GM18498 (cell line): ENCODE results near the gene AGAP3.

Experiments
- ATAC-seq: cut with Tn5 transposase; IDR thresholded peaks from one replicate; pipeline ENCODE4 v1.9.1; 2021; ENCODE audit warnings: mild to moderate bottlenecking, moderate library complexity; ENCODE audit not compliant: unreplicated experiment

The AGAP3 gene

DNA sequence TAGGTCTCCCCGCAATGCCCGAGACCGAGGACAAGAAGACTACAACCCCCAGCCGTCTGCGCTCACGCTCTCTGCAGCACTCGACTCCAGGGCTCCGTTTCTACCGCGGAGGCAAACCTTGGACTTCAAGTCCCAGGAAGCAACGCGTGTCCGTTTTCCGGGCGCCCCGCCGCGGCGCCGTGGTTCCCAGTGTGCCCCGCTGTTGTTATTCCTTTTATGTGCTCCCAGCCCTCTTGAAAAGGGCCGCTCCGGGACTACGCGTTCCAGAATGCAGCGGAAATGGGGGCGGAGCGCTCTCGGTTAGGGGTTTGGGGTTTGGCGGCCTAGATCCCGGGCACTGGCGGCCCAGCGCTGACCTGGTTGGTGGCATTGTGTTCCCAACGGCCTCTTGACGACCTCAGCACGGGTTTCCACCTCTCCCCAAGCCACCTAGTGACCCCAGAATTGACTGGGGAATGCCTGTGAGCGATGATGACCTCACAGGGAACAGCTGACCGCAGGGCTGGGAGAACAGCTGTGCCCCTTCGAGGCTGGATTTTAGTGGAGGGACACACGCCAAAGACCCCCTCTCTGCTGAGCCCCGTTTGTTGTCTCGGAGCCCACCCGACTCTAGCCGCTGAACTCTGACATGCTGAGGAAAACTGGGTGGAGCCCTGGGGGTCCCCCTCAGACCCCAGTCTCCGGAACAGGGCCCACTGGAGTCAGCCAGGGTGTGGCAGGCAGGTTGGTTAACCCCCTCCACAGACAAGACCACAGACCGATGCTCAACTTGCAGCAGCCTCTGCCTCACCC, 28.1 kb upstream of the AGAP3 start:
- peak; percentile 89 for ATAC-seq

DNA sequence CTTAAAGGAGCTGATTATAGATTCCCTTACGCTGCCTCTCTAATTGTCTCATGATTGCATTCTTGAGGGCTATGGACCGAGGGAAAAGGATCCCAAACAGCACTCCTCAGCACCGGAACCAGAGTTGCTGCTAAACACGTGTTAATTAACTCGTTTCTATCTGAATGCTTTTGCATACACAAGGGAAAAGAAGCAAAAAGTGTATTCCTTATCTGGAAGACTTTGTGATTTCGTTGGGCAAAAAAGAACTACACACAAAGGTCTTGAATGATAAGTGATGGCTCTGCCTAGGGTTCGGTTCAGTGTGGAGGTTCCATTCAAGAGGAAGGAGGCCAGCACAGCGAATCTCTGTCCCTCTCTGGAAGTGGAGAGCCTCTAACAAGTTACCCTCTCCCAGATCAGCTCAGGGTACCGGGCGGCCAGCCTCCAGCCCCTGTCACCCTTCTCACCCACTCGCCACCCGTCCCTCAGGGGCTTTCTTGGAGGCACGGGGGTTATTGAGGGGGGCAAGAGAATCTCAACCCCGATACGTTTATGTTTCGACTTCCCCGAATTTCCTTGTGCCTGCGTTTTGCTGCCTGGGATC, 27.4 kb upstream of the AGAP3 start:
- ATAC-seq, result no peak

DNA sequence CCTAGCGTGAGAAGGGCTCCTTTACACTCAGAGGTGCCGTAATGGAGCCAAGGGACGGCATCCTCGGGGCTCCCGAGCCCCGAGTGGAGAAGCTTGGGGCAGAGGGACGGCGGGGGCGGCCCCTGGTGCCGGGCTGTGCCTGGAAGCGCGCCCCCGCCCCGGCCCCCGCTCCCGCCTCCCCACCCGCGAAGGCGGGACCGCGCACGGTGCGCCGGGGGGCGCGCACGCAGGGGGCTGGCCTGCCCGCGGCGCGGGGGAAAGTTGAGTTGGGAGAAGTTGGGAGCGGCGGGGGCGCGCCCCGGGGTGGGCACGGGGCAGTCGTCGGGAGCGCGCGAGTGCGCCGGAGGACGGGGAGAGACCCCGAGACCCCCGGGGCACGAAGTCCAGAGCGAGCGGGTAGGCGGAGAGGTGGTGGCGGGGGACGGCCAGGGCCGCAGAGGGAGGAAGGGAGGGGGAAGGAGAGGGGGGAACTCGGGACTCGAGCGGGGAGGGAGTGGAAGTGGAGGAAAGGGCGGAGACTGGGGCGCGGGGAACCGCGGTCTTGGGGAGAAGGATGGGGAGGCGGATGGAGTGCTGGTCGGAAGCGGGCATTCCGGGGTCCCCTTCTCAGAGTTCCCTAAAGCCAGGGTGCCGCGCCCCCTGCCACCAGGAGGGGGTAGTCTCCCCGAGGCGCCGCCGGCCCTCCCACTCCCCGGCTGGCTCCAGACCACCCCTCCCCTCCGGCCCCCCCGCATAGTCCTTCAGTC, 26.7 kb upstream of the AGAP3 start, which contains the start of gene SLC4A2:
SLC4A2 (plus strand) TSS at position 223 of the 746 bp plus-strand sequence. CDS start 2,399 bp downstream, outside the sequence.
- peak; percentile 35 for ATAC-seq

GRCh38 chr7:151060113-151060415, 26.2 kb upstream of the AGAP3 start:
- no peak for ATAC-seq

DNA sequence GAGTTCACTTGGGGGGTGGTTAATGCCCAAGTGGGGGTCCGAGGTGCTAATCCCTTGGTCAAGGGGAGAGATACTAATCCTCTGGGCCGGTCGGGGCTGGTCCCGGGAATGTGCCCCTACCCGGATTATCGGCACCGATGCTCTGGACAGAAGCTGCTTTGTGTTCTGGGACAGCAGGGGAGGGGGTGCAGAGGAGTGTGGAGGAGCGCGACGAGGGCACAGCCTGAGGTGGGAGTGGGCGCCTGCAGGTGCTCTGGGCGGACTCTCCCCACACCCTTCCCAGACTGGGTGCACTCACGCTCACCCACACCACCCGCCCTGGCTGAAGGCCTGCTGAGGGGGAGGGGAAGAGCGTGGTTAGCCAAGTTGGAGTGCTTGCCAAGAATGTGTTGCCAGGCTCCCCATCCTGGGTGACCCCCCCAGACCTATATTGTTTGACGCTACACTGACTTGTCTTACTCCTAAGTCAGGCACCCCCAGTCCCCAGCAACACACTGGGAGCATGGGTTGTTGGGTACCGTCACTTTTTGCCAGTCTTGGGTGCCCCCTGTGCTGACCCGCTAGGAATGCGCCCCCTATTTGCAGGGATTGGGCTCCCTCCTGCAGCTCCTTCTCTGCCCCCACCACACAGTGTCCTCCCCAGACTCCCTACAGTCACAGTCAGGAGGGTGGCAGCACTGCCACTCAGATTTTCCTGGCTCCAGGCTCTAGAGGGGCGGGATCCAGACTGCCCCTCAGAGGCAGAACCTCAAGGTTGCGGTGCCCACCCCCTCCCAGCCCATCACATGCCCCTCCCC, 25.7 kb upstream of the AGAP3 start:
- ATAC-seq, result no peak

DNA sequence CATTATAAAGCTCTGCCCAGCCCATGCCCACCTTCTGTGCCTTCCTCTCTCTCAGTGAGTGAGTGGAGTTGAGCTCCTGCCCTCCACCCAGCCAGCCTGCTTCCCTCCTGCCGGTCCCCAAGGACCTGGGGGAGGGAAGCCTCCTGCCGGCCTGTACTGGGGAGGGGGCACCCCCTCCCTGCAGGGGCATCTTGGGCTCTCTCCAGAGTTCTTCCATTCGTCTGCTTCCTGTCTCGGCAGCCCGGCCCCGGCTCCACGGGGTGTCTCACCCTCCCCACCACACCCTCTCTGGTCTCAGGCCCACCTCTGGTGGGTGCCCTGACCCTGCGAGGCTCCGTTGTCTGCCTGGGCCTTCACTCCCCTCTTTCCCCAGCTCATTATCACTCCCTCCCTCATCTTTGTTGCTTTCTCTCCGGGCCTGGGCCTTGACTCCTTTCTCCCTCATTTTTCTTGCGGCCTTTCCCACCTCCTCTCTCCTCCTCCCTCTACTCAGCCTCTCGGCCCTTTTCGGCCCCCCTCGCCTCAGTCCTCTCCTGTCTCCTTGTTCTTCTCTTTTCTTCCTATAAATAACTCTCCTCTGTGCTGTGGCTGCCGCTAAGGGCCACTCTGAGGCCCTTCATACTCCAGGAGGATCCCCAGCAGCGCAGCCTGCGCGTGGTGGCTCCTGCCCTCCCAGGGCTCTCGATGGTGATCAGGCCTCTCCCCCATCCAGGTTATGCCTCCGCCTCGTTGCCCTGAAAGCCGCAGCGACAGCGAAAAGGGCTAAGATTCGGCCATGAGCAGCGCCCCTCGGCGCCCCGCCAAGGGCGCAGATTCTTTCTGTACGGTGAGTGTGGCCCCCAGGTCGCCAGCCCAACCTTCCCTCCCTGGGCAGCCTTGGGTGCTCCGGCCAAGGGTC, 24.8 kb upstream of the AGAP3 start:
- no peak for ATAC-seq

DNA sequence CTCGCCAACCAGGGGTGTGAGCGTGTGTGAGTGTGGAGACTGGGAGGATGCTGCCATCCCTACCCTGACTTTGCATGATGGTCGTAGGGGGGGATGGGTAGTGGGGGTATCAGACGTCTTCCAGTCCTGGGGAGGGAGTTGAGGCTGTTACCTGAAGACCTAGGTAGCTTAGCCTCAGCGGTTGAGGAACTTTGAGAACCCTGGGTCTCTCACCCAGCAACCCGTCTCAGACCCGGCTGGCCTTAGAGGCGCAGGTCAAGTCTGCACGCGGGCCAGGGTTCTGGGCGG, 24.2 kb upstream of the AGAP3 start:
- no peak for ATAC-seq

- no peak for ATAC-seq
Observed at GRCh38 chr7:151062399-151063211, 23.7 kb upstream of the AGAP3 start.

DNA sequence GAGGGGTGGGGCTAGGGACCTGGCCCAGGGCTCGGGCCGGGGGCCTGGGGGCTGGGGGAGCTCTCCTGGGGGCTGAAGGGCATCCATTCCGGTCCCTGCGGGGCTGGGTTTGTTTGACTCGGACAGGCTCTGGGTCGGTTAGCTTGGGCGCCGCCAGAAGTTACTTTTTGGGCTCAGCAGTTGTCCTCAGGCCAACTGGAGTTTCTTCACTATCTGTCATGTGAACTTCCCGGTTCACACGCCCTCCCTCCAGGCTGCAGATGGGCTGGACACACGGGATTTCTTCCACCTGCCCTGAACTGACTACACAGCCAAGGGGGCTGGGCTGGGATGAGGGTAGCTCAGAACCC, 23.1 kb upstream of the AGAP3 start:
- ATAC-seq, result no peak

- no peak for ATAC-seq
Observed at GRCh38 chr7:151064454-151064853, 21.8 kb upstream of the AGAP3 start.

DNA sequence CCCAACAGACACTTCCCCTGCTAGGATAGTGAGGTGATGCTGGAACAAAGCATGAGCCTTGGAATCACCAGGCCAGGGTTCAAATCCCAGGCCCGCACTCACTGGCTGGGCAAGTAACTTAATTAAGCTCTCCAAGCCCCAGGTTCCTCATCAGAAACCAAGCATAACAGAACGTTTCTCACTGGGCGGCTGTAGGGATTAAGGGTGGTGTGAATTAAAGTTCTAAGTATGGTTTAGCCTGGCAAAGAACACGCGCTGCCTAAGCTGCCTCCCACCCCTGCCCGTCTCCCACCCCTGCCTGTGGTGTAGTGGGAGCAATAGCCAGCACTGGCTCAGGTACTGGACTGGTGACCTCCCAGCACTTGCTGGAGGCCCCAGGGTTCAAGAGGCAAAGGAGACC, 21.3 kb upstream of the AGAP3 start:
- ATAC-seq, result no peak

GRCh38 chr7:151065516-151065915, 20.8 kb upstream of the AGAP3 start:
- no peak for ATAC-seq

DNA sequence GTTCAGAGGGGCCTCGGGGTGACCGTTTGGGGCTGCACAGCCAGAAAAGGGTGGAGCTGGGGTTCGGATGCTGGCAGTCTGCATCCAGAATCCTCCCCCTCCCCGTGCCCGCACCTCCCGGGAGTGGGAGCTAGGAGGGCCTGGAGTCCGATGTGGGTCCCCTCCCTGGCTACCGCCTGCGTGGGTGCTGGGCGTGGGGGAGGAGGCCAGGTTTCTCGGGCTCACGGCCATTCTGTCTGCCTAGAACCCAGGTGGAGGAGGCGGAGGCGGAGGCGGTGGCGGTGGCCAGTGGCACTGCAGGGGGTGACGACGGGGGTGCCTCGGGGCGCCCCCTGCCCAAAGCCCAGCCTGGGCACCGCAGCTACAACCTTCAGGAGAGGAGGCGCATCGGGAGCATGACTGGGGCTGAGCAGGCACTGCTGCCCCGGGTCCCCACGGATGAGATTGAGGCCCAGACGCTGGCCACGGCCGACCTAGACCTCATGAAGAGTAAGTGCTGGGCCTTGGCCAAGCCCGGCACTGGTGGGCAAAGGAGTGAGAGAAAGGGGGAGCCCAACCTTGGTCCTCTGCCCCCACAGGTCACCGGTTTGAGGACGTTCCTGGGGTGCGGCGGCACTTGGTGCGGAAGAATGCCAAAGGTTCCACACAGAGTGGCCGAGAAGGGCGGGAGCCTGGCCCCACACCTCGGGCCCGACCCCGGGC, 19.9 kb upstream of the AGAP3 start:
- no peak for ATAC-seq

DNA sequence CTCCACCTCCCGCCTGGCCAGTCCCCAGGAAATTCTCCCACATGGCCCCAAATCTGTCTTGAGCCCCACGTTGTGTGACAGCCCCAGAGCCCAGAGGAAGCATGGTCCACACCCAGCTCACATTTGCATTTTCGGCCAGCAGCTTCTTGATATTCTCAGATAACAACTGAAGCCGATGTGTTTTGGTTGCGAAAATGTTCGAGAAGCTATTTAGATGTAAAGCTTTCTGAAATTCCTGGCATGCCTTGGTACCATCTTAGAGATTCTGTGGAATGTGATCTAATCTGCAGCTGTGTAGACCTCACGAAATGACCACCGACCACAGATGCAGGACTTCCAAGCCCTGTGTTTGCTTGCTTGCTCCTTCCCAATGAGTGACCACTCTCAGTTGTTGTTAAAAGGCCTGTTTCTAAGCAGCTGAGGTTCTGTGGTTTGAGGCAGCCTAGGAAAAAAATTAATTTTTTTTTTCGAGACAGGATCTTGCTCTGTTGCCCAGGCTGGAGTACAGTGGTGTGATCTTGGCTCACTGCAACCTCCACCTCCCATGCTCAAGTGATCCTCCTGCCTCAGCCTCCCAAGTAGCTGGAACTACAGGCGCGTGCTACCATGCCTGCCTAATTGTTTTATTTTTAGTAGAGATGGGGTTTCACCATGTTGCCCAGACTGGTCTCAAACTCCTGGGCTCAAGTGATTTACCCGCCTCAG, 18.1 kb upstream of the AGAP3 start:
- ATAC-seq, result no peak

DNA sequence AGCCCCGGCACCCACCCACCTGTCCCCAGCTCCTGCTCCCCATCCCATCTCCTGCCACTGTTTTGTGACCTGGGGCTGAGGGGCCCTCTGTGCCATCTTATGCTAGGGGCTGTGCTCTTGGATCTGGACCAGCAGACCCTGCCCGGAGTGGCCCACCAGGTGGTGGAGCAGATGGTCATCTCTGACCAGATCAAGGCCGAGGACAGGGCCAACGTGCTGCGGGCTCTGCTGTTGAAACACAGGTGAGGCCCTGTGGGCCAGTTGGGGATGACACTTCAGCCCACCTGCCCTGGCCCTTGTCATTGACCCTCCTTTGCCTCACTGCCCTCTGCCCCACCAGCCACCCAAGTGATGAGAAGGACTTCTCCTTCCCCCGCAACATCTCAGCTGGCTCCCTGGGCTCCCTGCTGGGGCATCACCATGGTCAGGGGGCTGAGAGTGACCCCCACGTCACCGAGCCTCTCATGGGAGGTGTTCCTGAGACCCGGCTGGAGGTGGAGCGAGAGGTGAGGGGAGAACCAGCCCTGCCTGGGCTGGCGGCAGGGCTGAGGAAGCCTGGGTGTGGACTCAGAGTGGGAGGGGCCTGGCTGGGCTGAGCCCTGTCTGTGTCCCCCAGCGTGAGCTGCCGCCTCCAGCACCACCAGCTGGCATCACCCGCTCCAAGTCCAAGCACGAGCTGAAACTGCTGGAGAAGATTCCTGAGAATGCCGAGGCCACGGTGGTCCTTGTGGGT, 16.3 kb upstream of the AGAP3 start:
- ATAC-seq, result no peak

DNA sequence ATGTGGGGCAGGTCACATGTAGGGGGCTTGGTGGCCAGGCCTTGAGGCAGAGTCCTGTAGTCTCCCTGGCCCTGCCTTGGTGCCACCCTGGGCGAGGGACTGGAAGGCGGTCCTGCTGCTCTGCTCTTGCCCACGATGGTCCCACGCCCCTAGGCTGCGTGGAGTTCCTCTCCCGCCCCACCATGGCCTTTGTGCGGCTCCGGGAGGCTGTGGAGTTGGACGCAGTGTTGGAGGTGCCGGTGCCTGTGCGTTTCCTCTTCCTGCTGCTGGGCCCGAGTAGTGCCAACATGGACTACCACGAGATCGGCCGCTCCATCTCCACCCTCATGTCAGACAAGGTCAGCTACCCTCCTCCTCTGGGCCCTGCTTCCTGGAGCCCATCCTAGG, 15.7 kb upstream of the AGAP3 start:
- no peak for ATAC-seq

DNA sequence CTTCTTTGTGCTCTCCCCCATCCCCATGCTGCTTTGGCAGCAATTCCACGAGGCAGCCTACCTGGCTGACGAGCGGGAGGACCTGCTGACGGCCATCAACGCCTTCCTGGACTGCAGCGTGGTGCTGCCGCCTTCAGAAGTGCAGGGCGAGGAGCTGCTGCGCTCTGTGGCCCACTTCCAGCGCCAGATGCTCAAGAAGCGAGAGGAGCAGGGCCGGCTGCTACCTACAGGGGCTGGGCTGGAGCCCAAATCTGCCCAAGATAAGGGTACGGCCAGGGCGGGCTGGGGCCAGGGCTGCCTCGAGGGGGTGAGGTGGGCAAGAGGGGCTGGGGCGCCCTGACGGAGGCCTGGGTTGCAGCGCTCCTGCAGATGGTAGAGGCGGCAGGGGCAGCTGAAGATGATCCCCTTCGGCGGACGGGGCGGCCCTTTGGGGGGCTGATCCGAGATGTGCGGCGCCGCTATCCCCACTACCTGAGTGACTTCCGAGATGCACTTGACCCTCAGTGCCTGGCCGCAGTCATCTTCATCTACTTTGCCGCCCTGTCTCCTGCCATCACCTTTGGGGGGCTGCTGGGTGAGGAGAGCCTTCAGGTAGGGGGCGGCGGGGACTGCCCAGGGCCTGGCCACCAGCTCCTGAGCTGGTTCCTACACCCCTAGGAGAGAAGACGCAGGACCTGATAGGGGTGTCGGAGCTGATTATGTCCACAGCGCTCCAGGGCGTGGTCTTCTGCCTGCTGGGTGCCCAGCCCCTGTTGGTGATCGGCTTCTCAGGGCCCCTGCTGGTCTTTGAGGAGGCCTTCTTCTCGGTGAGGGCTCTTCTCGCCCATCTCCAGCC, 15.0 kb upstream of the AGAP3 start:
- no peak for ATAC-seq
